HepG2 (cell line): ENCODE results near the gene RAB8A. TPM values are rescaled to one million over a fixed set of nuclear protein-coding genes. Genes with fewer than 3 reads are reported as not detected.

Source experiments
- ATAC-seq: fragments of 200-7000 bp; cut with Tn5 transposase; 3 replicates; pipeline ENCODE4 v1.9.1; 2020; ENCODE audit warnings: mild to moderate bottlenecking, moderate library complexity
- BruUV-seq: library from RNA; stranded (reverse); fragments of 400-500 nt; replicated peaks from 2 replicates; lab custom pipeline; 2021; lab: Mats Ljungman, UMichigan
- CTCF ChIA-PET: fragments of 300-600 bp; formaldehyde crosslinking; extraction: SDS; loops from one replicate; lab custom pipeline; 2021; ENCODE audit warnings: low total read pairs, inconsistent platforms, low intra/inter-chr PET ratio; lab: Yijun Ruan, JAX
- POLR2A ChIA-PET: fragments of 350-600 bp; sonication (Branson Sonifier 250); formaldehyde crosslinking; loops from one replicate; lab custom pipeline; 2020; ENCODE audit warnings: antibody characterized with exemption, inconsistent platforms; lab: Yijun Ruan, JAX
- DNase-seq: peaks from one replicate; pipeline ENCODE4 v3.0.0-alpha.2; 2015; ENCODE audit warnings: low spot score
- FAIRE-seq: peaks from 3 replicates; lab custom pipeline; 2011; peaks lifted over from hg19 to GRCh38; lab: Jason Lieb, UNC
- H2AFZ ChIP-seq: one replicate; pipeline ENCODE4 v1.6.1; 2011; ENCODE audit warnings: low read length, inconsistent platforms
- H3K27ac ChIP-seq: fragments of 300-600 bp; 3 replicates; pipeline ENCODE4 v1.8.0; 2011; ENCODE audit warnings: mixed run types, mild to moderate bottlenecking, mixed read lengths, low read length, inconsistent platforms; ENCODE audit not compliant: insufficient read depth; ENCODE audit errors: extremely low read length
- H3K27me3 ChIP-seq, 2 experiments: fragments of 200-600 bp in 1 of 2; 2 replicates in 1 of 2; 3 replicates in 1 of 2; pipeline versions ENCODE4 v1.6.0 to v1.8.0; 2011; ENCODE audit warnings: low read length in 2 of 2, mild to moderate bottlenecking in 2 of 2, moderate library complexity in 2 of 2, inconsistent platforms in 1 of 2; ENCODE audit not compliant: insufficient read depth in 2 of 2, control insufficient read depth in 1 of 2
- H3K36me3 ChIP-seq, 2 experiments: fragments of 200-600 bp in 1 of 2; replicated peaks in 1 of 2; 2 replicates in 1 of 2; 3 replicates in 1 of 2; pipeline versions ENCODE4 v1.5.1 to v1.8.0; 2011; ENCODE audit warnings: low read length in 2 of 2, inconsistent platforms in 1 of 2; ENCODE audit not compliant: insufficient read depth in 2 of 2, control insufficient read depth in 1 of 2
- H3K4me1 ChIP-seq: 2 replicates; pipeline ENCODE4 v1.5.1; 2012; ENCODE audit warnings: low read length, inconsistent platforms; ENCODE audit not compliant: insufficient read depth
- H3K4me2 ChIP-seq: 2 replicates; pipeline ENCODE4 v1.6.0; 2011; ENCODE audit warnings: low read depth, low read length, inconsistent platforms
- H3K4me3 ChIP-seq, 3 experiments: fragments of 200-600 bp in 1 of 3; sonication (generic), shearing (Covaris generic) in 1 of 3; replicated peaks in 1 of 3; 2 replicates each; pipeline ENCODE4 v1.5.1; 2011 to 2016; ENCODE audit warnings: low read length in 3 of 3, inconsistent platforms in 2 of 3, low read depth in 2 of 3, mild to moderate bottlenecking in 2 of 3, control low read depth in 1 of 3, mixed read lengths in 1 of 3; ENCODE audit not compliant: insufficient read depth in 1 of 3
- H3K79me2 ChIP-seq: one replicate; pipeline ENCODE4 v1.6.1; 2011; ENCODE audit warnings: low read length, inconsistent platforms; ENCODE audit not compliant: insufficient read depth
- H3K9ac ChIP-seq: 2 replicates; pipeline ENCODE4 v1.6.0; 2011; ENCODE audit warnings: mild to moderate bottlenecking, low read depth, low read length, inconsistent platforms; ENCODE audit not compliant: insufficient read depth
- H3K9me3 ChIP-seq: 2 replicates; pipeline ENCODE4 v1.5.1; 2012; ENCODE audit warnings: mild to moderate bottlenecking, low read length
- H4K20me1 ChIP-seq: 2 replicates; pipeline ENCODE4 v1.6.0; 2011; ENCODE audit warnings: inconsistent platforms, mild to moderate bottlenecking, low read length, moderate library complexity; ENCODE audit not compliant: insufficient read depth
- ADNP ChIP-seq: sonication (generic); formaldehyde crosslinking; IDR thresholded peaks from 2 replicates; pipeline ENCODE4 v1.4.0; 2020; ENCODE audit warnings: missing genetic modification reagents
- AGO1 ChIP-seq: fragments of 200-400 bp; formaldehyde crosslinking; IDR thresholded peaks from 2 replicates; pipeline ENCODE4 v1.6.1; 2017; ENCODE audit warnings: mild to moderate bottlenecking, low read depth, low read length, moderate library complexity; ENCODE audit not compliant: poor library complexity, severe bottlenecking
- ARHGAP35 ChIP-seq: sonication (generic); formaldehyde crosslinking; IDR thresholded peaks from 2 replicates; pipeline ENCODE4 v1.9.0; 2022; ENCODE audit warnings: mild to moderate bottlenecking, inconsistent platforms, moderate library complexity, missing genetic modification reagents, borderline replicate concordance
- ARID3A ChIP-seq: IDR thresholded peaks from 2 replicates; pipeline ENCODE4 v1.6.1; 2012; ENCODE audit warnings: low read depth, low read length, improper control_type of control experiment
- CBX1 ChIP-seq: IDR thresholded peaks from one replicate; pipeline ENCODE4 v1.6.1; 2016; ENCODE audit warnings: antibody characterized with exemption, low read depth
- FOXC1 ChIP-seq: sonication (generic); formaldehyde crosslinking; IDR thresholded peaks from 2 replicates; pipeline ENCODE4 v1.8.0; 2022; ENCODE audit warnings: mild to moderate bottlenecking, missing genetic modification reagents, borderline replicate concordance
- GATAD2A ChIP-seq: IDR thresholded peaks from 2 replicates; pipeline ENCODE4 v1.6.1; 2016
- HNF4A ChIP-seq: sonication (generic); formaldehyde crosslinking; IDR thresholded peaks from 2 replicates; pipeline ENCODE4 v1.4.0; 2020; ENCODE audit warnings: missing genetic modification reagents
- HNF4G ChIP-seq, 2 experiments: sonication (generic) in 1 of 2; formaldehyde crosslinking in 1 of 2; IDR thresholded peaks; 2 replicates each; pipeline versions ENCODE4 v1.4.0 to v1.6.1; 2011 to 2020; ENCODE audit warnings: borderline replicate concordance in 2 of 2, low read depth in 2 of 2, mild to moderate bottlenecking in 2 of 2, low read length in 1 of 2, missing genetic modification reagents in 1 of 2, moderate library complexity in 1 of 2
- HNRNPL ChIP-seq: fragments of 200-400 bp; formaldehyde crosslinking; IDR thresholded peaks from 2 replicates; pipeline ENCODE4 v1.6.1; 2017; ENCODE audit warnings: mild to moderate bottlenecking, low read depth, low read length
- ISL2 ChIP-seq: sonication (generic); formaldehyde crosslinking; IDR thresholded peaks from 2 replicates; pipeline ENCODE4 v1.5.0; 2020; ENCODE audit warnings: missing genetic modification reagents
- KDM1A ChIP-seq: IDR thresholded peaks from 2 replicates; pipeline ENCODE4 v1.6.1; 2016; ENCODE audit warnings: missing compliant biosample characterization
- MED8 ChIP-seq: sonication (generic); formaldehyde crosslinking; IDR thresholded peaks from 2 replicates; pipeline ENCODE4 v1.8.1; 2023; ENCODE audit warnings: mild to moderate bottlenecking, missing genetic modification reagents; ENCODE audit not compliant: insufficient replicate concordance
- NFKB2 ChIP-seq: sonication (generic); formaldehyde crosslinking; IDR thresholded peaks from 2 replicates; pipeline ENCODE4 v1.4.0; 2020; ENCODE audit warnings: missing genetic modification reagents, borderline replicate concordance
- ZMYM3 ChIP-seq: sonication (generic); formaldehyde crosslinking; IDR thresholded peaks from 2 replicates; pipeline ENCODE4 v1.5.1; 2020; ENCODE audit warnings: mild to moderate bottlenecking, missing genetic modification reagents
- ZNF607 ChIP-seq: sonication (generic); formaldehyde crosslinking; IDR thresholded peaks from 2 replicates; pipeline ENCODE4 v1.5.1; 2020; ENCODE audit warnings: missing genetic modification reagents, mild to moderate bottlenecking, borderline replicate concordance
- ZNF629 ChIP-seq: sonication (generic); formaldehyde crosslinking; conservative IDR thresholded peaks from 2 replicates; pipeline ENCODE4 v1.5.0; 2020; ENCODE audit warnings: missing genetic modification reagents
- ZSCAN21 ChIP-seq: sonication (generic); formaldehyde crosslinking; IDR thresholded peaks from 2 replicates; pipeline ENCODE4 v1.8.0; 2022; ENCODE audit warnings: mild to moderate bottlenecking, missing genetic modification reagents, moderate library complexity, borderline replicate concordance
- WGBS: methylation state at CpG from one replicate; pipeline ENCODE4 v1.1.6; 2017; ENCODE audit warnings: low lambda C conversion rate; 5-methylcytosine and 5-hydroxymethylcytosine counted together
- in situ Hi-C: cut with HindIII; loops from 2 replicates; pipeline ENCODE4 v1.10.0; 2017; ENCODE audit warnings: low pct_unique_long_range_greater_than_20kb; ENCODE audit not compliant: extremely low pct_ligation_motif_present
- intact Hi-C: fragments of 100-400 bp; cut with micrococcal nuclease; formaldehyde crosslinking; loops from one replicate; pipeline ENCODE4 v1.10.0; 2022; ENCODE audit not compliant: unreplicated experiment
- polyA plus RNA-seq, 8 experiments: library from polyadenylated mRNA; depleted of rRNA in 3 of 8; stranded (reverse) in 7 of 8; unstranded in 1 of 8; fragments of >200 nt; fragmentation: Illumina TruSeq in 4 of 8; extraction: Trizol in 4 of 8; gene quantifications; 2 replicates each; pipeline versions ENCODE4 v1.2.1 to v1.2.3, GENCODE V29; 2011 to 2016; ENCODE audit warnings: low read depth in 4 of 8, missing spikeins in 1 of 8, mixed read lengths in 1 of 8; ENCODE audit not compliant: insufficient read depth in 1 of 8
- total RNA-seq, 5 experiments: library from RNA; depleted of rRNA; stranded (reverse); fragments of >200 nt; fragmentation: Illumina TruSeq; extraction: Trizol; gene quantifications; 2 replicates each; pipeline ENCODE4 v1.2.3, GENCODE V29; 2016; ENCODE audit warnings: low read depth in 1 of 5
- TF ChIP-seq, protein P1 (sequence below): sonication (generic); formaldehyde crosslinking; conservative IDR thresholded peaks from 2 replicates; pipeline ENCODE4 v1.8.0; 2022; ENCODE audit warnings: missing genetic modification reagents

Gene RAB8A
- total and polyA plus RNA-seq, 2 of the 13 experiments (the other 11 are each of a cell fraction or from before 2014, with no cell fraction given), result 36.7 to 45.0 TPM

GRCh38 chr19:16161840-16162239, 50.2 kb downstream of the RAB8A start (continued):
- no peak for TF ChIP-seq NFKB2 (CRISPR knock-in tag)
- no peak for TF ChIP-seq ARID3A
- no peak for TF ChIP-seq GATAD2A (CRISPR knock-in tag)

GRCh38 chr19:16164222-16164890, 52.7 kb downstream of the RAB8A start:
- WGBS, result 51% methylated on average over 9 of the region's 13 CpGs
- CTCF ChIA-PET, result no interaction called here

More at GRCh38 chr19:16164222-16164890, 52.7 kb downstream of the RAB8A start:
- in situ Hi-C loops (loop anchor here (25.0 kb wide), 1 partner anchor 527 kb away; the partner anchor contains the start of gene CYP4F3), intact Hi-C loops (no loop called here)
- peak; percentile 46 for FAIRE-seq
- ATAC-seq, result peak; percentile 67
- Histone ChIP-seq H4K20me1 (no peaks in the 10 kb centered on the region), H3K36me3 (no peaks in the 10 kb centered on the region), H3K4me1 (peaks cover 39% of the 10 kb centered on the region), H3K79me2 (no peaks in the 10 kb centered on the region), H3K27me3 (no peaks in the 10 kb centered on the region), H3K4me3 (no peak overlapping the region), H3K9ac (no peak overlapping the region), H3K4me2 (peak overlapping the region; percentile 7; the same call in 1 of the 2 replicates), H3K27ac (no peak overlapping the region), H2AFZ (no peak overlapping the region), H3K9me3 (no peaks in the 10 kb centered on the region)
- BruUV-seq, result no TSS peak
- POLR2A ChIA-PET, result no interaction called here
- TF ChIP-seq AGO1 (no peak), ADNP (CRISPR knock-in tag) (no peak), MED8 (CRISPR knock-in tag) (peak; percentile 29), HNF4A (CRISPR knock-in tag) (peak; percentile 64), HNF4G (IDR thresholded peaks at IDR 0.05; ENCODE audit: borderline replicate concordance, low read depth, low read length) (peak; percentile 61; the same call in 1 of the 2 replicates), HNF4G (CRISPR knock-in tag; IDR thresholded peaks at IDR 0.05; ENCODE audit: borderline replicate concordance, low read depth) (no peak), KDM1A (CRISPR knock-in tag) (peak; percentile 80; the same call in 1 of the 2 replicates), CBX1 (no peak), ZNF629 (CRISPR knock-in tag) (peak; percentile 90), FOXC1 (CRISPR knock-in tag) (no peak), ZNF607 (CRISPR knock-in tag) (no peak), ISL2 (CRISPR knock-in tag) (no peak), ZMYM3 (CRISPR knock-in tag) (peak; percentile 88), ARHGAP35 (CRISPR knock-in tag) (no peak), ZSCAN21 (CRISPR knock-in tag) (no peak), HNRNPL (no peak)
- TF ChIP-seq, protein P1, sequence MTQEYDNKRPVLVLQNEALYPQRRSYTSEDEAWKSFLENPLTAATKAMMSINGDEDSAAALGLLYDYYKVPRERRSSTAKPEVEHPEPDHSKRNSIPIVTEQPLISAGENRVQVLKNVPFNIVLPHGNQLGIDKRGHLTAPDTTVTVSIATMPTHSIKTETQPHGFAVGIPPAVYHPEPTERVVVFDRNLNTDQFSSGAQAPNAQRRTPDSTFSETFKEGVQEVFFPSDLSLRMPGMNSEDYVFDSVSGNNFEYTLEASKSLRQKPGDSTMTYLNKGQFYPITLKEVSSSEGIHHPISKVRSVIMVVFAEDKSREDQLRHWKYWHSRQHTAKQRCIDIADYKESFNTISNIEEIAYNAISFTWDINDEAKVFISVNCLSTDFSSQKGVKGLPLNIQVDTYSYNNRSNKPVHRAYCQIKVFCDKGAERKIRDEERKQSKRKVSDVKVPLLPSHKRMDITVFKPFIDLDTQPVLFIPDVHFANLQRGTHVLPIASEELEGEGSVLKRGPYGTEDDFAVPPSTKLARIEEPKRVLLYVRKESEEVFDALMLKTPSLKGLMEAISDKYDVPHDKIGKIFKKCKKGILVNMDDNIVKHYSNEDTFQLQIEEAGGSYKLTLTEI (CRISPR knock-in tag), result no peak
- DNase-seq, result peak; percentile 27
